GM12891 (cell line): Measurements from ENCODE around the gene CPO.

Experiments
- POLR2A ChIP-seq: IDR thresholded peaks from 2 replicates; pipeline ENCODE4 v1.6.1; 2011; ENCODE audit warnings: low read depth, low read length, control low read depth
- POLR2AphosphoS5 ChIP-seq: IDR thresholded peaks from 2 replicates; pipeline ENCODE4 v1.6.1; 2011; ENCODE audit warnings: low read depth, low read length, control low read depth
- SPI1 ChIP-seq: IDR thresholded peaks from 2 replicates; pipeline ENCODE4 v1.6.1; 2011; ENCODE audit warnings: low read depth, low read length, control low read depth
- TAF1 ChIP-seq: IDR thresholded peaks from 2 replicates; pipeline ENCODE4 v1.6.1; 2011; ENCODE audit warnings: low read depth, low read length, control low read depth

GRCh38 chr2:206987810-206988209, 48.5 kb downstream of the CPO start:
- TF ChIP-seq POLR2A (no peak), SPI1 (no peak), TAF1 (no peak), POLR2AphosphoS5 (no peak)
